ENCODE data around the gene LDHAL6B.

LDHAL6B gene

DNA sequence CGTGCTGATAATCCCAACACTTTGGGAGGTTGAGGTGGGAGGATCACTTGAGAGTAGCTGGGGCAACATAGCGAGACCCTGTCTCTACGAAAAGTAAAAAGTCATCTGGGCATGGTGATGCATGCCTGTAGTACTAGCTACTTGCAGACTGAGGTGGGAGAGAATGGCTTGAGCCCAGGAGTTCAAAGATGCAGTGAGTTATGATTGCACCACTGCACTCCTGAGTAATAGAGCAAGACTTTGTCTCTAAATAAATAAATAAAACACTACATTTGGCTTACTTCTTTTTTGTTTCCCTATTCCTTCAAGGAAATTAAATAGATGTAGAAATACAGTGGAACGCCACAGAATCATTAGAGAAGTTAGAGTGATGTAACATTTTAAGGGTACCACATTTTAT is 20.1 kb upstream of the LDHAL6B start:
- TF ChIP-seq, protein P1, sequence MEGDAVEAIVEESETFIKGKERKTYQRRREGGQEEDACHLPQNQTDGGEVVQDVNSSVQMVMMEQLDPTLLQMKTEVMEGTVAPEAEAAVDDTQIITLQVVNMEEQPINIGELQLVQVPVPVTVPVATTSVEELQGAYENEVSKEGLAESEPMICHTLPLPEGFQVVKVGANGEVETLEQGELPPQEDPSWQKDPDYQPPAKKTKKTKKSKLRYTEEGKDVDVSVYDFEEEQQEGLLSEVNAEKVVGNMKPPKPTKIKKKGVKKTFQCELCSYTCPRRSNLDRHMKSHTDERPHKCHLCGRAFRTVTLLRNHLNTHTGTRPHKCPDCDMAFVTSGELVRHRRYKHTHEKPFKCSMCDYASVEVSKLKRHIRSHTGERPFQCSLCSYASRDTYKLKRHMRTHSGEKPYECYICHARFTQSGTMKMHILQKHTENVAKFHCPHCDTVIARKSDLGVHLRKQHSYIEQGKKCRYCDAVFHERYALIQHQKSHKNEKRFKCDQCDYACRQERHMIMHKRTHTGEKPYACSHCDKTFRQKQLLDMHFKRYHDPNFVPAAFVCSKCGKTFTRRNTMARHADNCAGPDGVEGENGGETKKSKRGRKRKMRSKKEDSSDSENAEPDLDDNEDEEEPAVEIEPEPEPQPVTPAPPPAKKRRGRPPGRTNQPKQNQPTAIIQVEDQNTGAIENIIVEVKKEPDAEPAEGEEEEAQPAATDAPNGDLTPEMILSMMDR (conservative IDR thresholded peaks at IDR 0.05; ENCODE audit: low read depth): no peak
- no peak overlapping the region for H3K27ac ChIP-seq
- CTCF ChIA-PET: no interaction called here
- POLR2A ChIA-PET (ENCODE audit: low non-redundant PET): no interaction called here
- DNase-seq (ENCODE audit: low spot score): no peak

GRCh38 chr15:59189241-59189640 is 17.4 kb upstream of the LDHAL6B start:
- TF ChIP-seq, protein P1 (conservative IDR thresholded peaks at IDR 0.05; ENCODE audit: low read depth): no peak
- no peak for DNase-seq (ENCODE audit: low spot score)
- ChIA-PET POLR2A (ENCODE audit: low non-redundant PET) (no interaction called here), CTCF (no interaction called here)
- H3K27ac ChIP-seq: no peak overlapping the region

- H3K27ac ChIP-seq: peak overlapping the region; percentile 77
- POLR2A ChIA-PET (ENCODE audit: low non-redundant PET): no interaction called here
- TF ChIP-seq, protein P1 (conservative IDR thresholded peaks at IDR 0.05; ENCODE audit: low read depth): no peak
- DNase-seq (ENCODE audit: low spot score): no peak
- CTCF ChIA-PET: no interaction called here
Observed at GRCh38 chr15:59190291-59190690, 16.4 kb upstream of the LDHAL6B start.

GRCh38 chr15:59191855-59192237 is 14.8 kb upstream of the LDHAL6B start:
- CTCF ChIA-PET: interaction anchor here (0.5 to 1.0 kb wide), 4 partner anchors 11 to 229 kb away, joined by 3 to 6 read pairs (median 4); no protein-coding TSS in a partner anchor
- DNase-seq (ENCODE audit: low spot score): peak; percentile 97
- POLR2A ChIA-PET (ENCODE audit: low non-redundant PET): no interaction called here
- TF ChIP-seq, protein P1 (conservative IDR thresholded peaks at IDR 0.05; ENCODE audit: low read depth): no peak
- peak overlapping the region; percentile 77 for H3K27ac ChIP-seq

- POLR2A ChIA-PET (ENCODE audit: low non-redundant PET): no interaction called here
Observed at GRCh38 chr15:59194639-59195325, 11.9 kb upstream of the LDHAL6B start.

DNA sequence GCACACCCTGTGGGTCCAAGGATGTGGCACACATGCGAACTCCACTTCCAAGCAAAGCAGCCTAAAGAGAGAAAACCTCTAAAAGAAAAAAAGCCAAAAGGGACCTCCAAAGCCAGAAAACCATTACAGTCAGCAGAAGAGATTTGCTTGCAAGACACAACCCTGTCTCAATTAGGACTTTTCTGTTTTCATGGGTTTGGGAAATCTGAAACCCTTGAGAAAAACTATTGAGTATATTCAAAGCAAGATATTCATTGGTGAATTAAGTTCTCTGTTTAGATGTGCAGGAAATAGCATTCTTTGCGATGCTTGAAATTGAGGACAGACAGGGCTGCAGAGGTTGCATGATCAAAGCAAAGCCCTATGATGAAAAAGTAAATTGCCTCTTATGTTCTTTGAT is 10.2 kb upstream of the LDHAL6B start:
- TF ChIP-seq, protein P1 (conservative IDR thresholded peaks at IDR 0.05; ENCODE audit: low read depth): no peak
- ChIA-PET POLR2A (ENCODE audit: low non-redundant PET) (no interaction called here), CTCF (interaction anchor here (0.6 kb wide), 1 partner anchor 240 kb away, joined by 4 read pairs; no protein-coding TSS in a partner anchor)
- no peak overlapping the region for H3K27ac ChIP-seq
- DNase-seq (ENCODE audit: low spot score): no peak

More at GRCh38 chr15:59194639-59195325, 11.9 kb upstream of the LDHAL6B start:
- CTCF ChIA-PET: no interaction called here
- TF ChIP-seq, protein P1 (conservative IDR thresholded peaks at IDR 0.05; ENCODE audit: low read depth): no peak
- no peak for DNase-seq (ENCODE audit: low spot score)
- H3K27ac ChIP-seq: no peak overlapping the region
